ENCODE measurements around the gene RIPK1. TPM values are rescaled to one million over a fixed set of nuclear protein-coding genes. Genes with fewer than 3 reads are reported as not detected.
"Not testable (repeated sequence)": the region's sequence is repeated elsewhere in the genome, so short reads cannot be mapped to it uniquely, and the experiment has no call there.

The RIPK1 gene
- total RNA-seq, 1 experiment from 2014 or later = 20.2 TPM

- Histone ChIP-seq H3K4me3 (peak overlapping the region; percentile 90), H3K9me3 (replicated peaks) (no peaks in the 10 kb centered on the region), H3K4me1 (replicated peaks) (peaks cover 16% of the 10 kb centered on the region), H3K27ac (peak overlapping the region; percentile 74; the same call in 1 of the 2 replicates), H3K36me3 (peaks cover 6% of the 10 kb centered on the region), H3K27me3 (replicated peaks) (no peaks in the 10 kb centered on the region)
- DNase-seq (ENCODE audit: low read depth in 1 of 2, low spot score in 2 of 2) = no peak
Measured at GRCh38 chr6:3119040-3119723, 50.9 kb downstream of the RIPK1 start.

GRCh38 chr6:3120765-3121089 is 52.4 kb downstream of the RIPK1 start:
- Histone ChIP-seq H3K9me3 (replicated peaks) (no peaks in the 10 kb centered on the region), H3K27ac (no peak overlapping the region), H3K4me3 (no peak overlapping the region), H3K36me3 (peaks cover 3% of the 10 kb centered on the region), H3K27me3 (replicated peaks) (no peaks in the 10 kb centered on the region), H3K4me1 (replicated peaks) (peaks cover 16% of the 10 kb centered on the region)
- no peak for DNase-seq (ENCODE audit: low read depth in 1 of 2, low spot score in 2 of 2)

- no peak overlapping the region for H3K27ac ChIP-seq
- H3K36me3 ChIP-seq = peaks cover 3% of the 10 kb centered on the region
- H3K4me1 ChIP-seq (replicated peaks) = peaks cover 7% of the 10 kb centered on the region
- H3K27me3 ChIP-seq (replicated peaks) = no peaks in the 10 kb centered on the region
- no peaks in the 10 kb centered on the region for H3K9me3 ChIP-seq (replicated peaks)
- DNase-seq (ENCODE audit: low read depth in 1 of 2, low spot score in 2 of 2) = no peak
- H3K4me3 ChIP-seq = no peak overlapping the region
Measured at GRCh38 chr6:3122823-3123182, 54.5 kb downstream of the RIPK1 start.

- Histone ChIP-seq H3K9me3 (replicated peaks) (no peaks in the 10 kb centered on the region), H3K4me3 (no peak overlapping the region), H3K4me1 (replicated peaks) (no peaks in the 10 kb centered on the region), H3K36me3 (no peaks in the 10 kb centered on the region), H3K27ac (no peak overlapping the region), H3K27me3 (replicated peaks) (no peaks in the 10 kb centered on the region)
- no peak for DNase-seq (ENCODE audit: low read depth in 1 of 2, low spot score in 2 of 2)
Measured at GRCh38 chr6:3124667-3125066, 56.4 kb downstream of the RIPK1 start.

GRCh38 chr6:3125815-3126214 is 57.5 kb downstream of the RIPK1 start:
- H3K4me1 ChIP-seq (replicated peaks) = no peaks in the 10 kb centered on the region
- no peak for DNase-seq (ENCODE audit: low read depth in 1 of 2, low spot score in 2 of 2)
- H3K27ac ChIP-seq = no peak overlapping the region
- H3K27me3 ChIP-seq (replicated peaks) = no peaks in the 10 kb centered on the region
- H3K36me3 ChIP-seq = peaks cover 4% of the 10 kb centered on the region; the same call in 1 of the 2 replicates
- no peak overlapping the region for H3K4me3 ChIP-seq
- no peaks in the 10 kb centered on the region for H3K9me3 ChIP-seq (replicated peaks)

- peaks cover 4% of the 10 kb centered on the region; the same call in 1 of the 2 replicates for H3K36me3 ChIP-seq
- H3K27me3 ChIP-seq (replicated peaks) = no peaks in the 10 kb centered on the region
- no peak overlapping the region for H3K27ac ChIP-seq
- no peak for DNase-seq (ENCODE audit: low read depth in 1 of 2, low spot score in 2 of 2)
- no peaks in the 10 kb centered on the region for H3K9me3 ChIP-seq (replicated peaks)
- H3K4me1 ChIP-seq (replicated peaks) = no peaks in the 10 kb centered on the region
- no peak overlapping the region for H3K4me3 ChIP-seq
Measured at GRCh38 chr6:3128356-3129108, 60.2 kb downstream of the RIPK1 start.

GRCh38 chr6:3131695-3132094 is 63.4 kb downstream of the RIPK1 start:
- no peaks in the 10 kb centered on the region; the same call in 1 of the 2 replicates for H3K4me1 ChIP-seq (replicated peaks)
- no peaks in the 10 kb centered on the region for H3K27me3 ChIP-seq (replicated peaks)
- H3K36me3 ChIP-seq = peaks cover 10% of the 10 kb centered on the region; the same call in 1 of the 2 replicates

GRCh38 chr6:3133515-3133914 is 65.2 kb downstream of the RIPK1 start:
- Histone ChIP-seq H3K4me1 (replicated peaks) (peaks cover 13% of the 10 kb centered on the region), H3K9me3 (replicated peaks) (no peaks in the 10 kb centered on the region), H3K4me3 (no peak overlapping the region), H3K36me3 (peaks cover 28% of the 10 kb centered on the region), H3K27ac (no peak overlapping the region), H3K27me3 (replicated peaks) (no peaks in the 10 kb centered on the region)
- no peak for DNase-seq (ENCODE audit: low read depth in 1 of 2, low spot score in 2 of 2)

More at GRCh38 chr6:3131695-3132094, 63.4 kb downstream of the RIPK1 start:
- no peak overlapping the region for H3K27ac ChIP-seq
- no peaks in the 10 kb centered on the region for H3K9me3 ChIP-seq (replicated peaks)
- no peak overlapping the region for H3K4me3 ChIP-seq
- DNase-seq (ENCODE audit: low read depth in 1 of 2, low spot score in 2 of 2) = no peak

GRCh38 chr6:3135668-3136291 is 67.5 kb downstream of the RIPK1 start:
- H3K27me3 ChIP-seq (replicated peaks) = no peaks in the 10 kb centered on the region
- DNase-seq (ENCODE audit: low read depth in 1 of 2, low spot score in 2 of 2) = no peak
- H3K4me1 ChIP-seq (replicated peaks) = peaks cover 27% of the 10 kb centered on the region
- no peak overlapping the region for H3K4me3 ChIP-seq
- H3K36me3 ChIP-seq = peaks cover 31% of the 10 kb centered on the region
- no peaks in the 10 kb centered on the region for H3K9me3 ChIP-seq (replicated peaks)
- H3K27ac ChIP-seq = no peak overlapping the region

- Histone ChIP-seq H3K4me3 (no peak overlapping the region), H3K27me3 (replicated peaks) (no peaks in the 10 kb centered on the region), H3K9me3 (replicated peaks) (no peaks in the 10 kb centered on the region), H3K36me3 (peaks cover 31% of the 10 kb centered on the region), H3K27ac (no peak overlapping the region), H3K4me1 (replicated peaks) (peaks cover 27% of the 10 kb centered on the region)
- DNase-seq (ENCODE audit: low read depth in 1 of 2, low spot score in 2 of 2) = no peak
Measured at GRCh38 chr6:3136292-3137011, 68.2 kb downstream of the RIPK1 start.

- no peak for DNase-seq (ENCODE audit: low read depth in 1 of 2, low spot score in 2 of 2)
Measured at GRCh38 chr6:3137057-3137777, 68.9 kb downstream of the RIPK1 start.

GRCh38 chr6:3137873-3138272 is 69.6 kb downstream of the RIPK1 start:
- H3K27ac ChIP-seq = peak overlapping the region; percentile 22; the same call in 1 of the 2 replicates
- not testable (repeated sequence) for DNase-seq (ENCODE audit: low read depth in 1 of 2, low spot score in 2 of 2)

More at GRCh38 chr6:3137057-3137777, 68.9 kb downstream of the RIPK1 start:
- peaks cover 27% of the 10 kb centered on the region for H3K4me1 ChIP-seq (replicated peaks)
- H3K36me3 ChIP-seq = peaks cover 31% of the 10 kb centered on the region
- H3K9me3 ChIP-seq (replicated peaks) = no peaks in the 10 kb centered on the region
- no peaks in the 10 kb centered on the region for H3K27me3 ChIP-seq (replicated peaks)
- no peak overlapping the region for H3K4me3 ChIP-seq
- peak overlapping the region; percentile 17; the same call in 1 of the 2 replicates for H3K27ac ChIP-seq

GRCh38 chr6:3138341-3138740 is 70.0 kb downstream of the RIPK1 start:
- Histone ChIP-seq H3K27ac (peak overlapping the region; percentile 22), H3K27me3 (replicated peaks) (no peaks in the 10 kb centered on the region), H3K4me3 (no peak overlapping the region), H3K9me3 (replicated peaks) (no peaks in the 10 kb centered on the region), H3K36me3 (peaks cover 37% of the 10 kb centered on the region), H3K4me1 (replicated peaks) (peaks cover 27% of the 10 kb centered on the region)
- no peak for DNase-seq (ENCODE audit: low read depth in 1 of 2, low spot score in 2 of 2)

More at GRCh38 chr6:3137873-3138272, 69.6 kb downstream of the RIPK1 start:
- Histone ChIP-seq H3K36me3 (peaks cover 35% of the 10 kb centered on the region), H3K4me1 (replicated peaks) (peaks cover 27% of the 10 kb centered on the region)
- not testable (repeated sequence) for H3K4me3 ChIP-seq; H3K27me3 ChIP-seq (replicated peaks); H3K9me3 ChIP-seq (replicated peaks)

Data from SJSA1 (cell line).